ENCODE measurements around the gene EYS. TPM values are rescaled to one million over a fixed set of nuclear protein-coding genes. Genes with fewer than 3 reads are reported as not detected.
"Not testable (repeated sequence)": the region's sequence is repeated elsewhere in the genome, so short reads cannot be mapped to it uniquely, and the experiment has no call there.

The EYS gene
- total RNA-seq, 1 experiment from 2014 or later: not detected

GRCh38 chr6:65452333-65452732 is 254.7 kb downstream of the EYS start:
- no peak for DNase-seq (ENCODE audit: low read depth)

GRCh38 chr6:65450451-65450850 is 256.6 kb downstream of the EYS start:
- DNase-seq (ENCODE audit: low read depth): no peak

- no peak for DNase-seq (ENCODE audit: low read depth)
These were observed 257.1 kb downstream of the EYS start for GRCh38 chr6:65449926-65450325.

GRCh38 chr6:65448866-65449265 is 258.2 kb downstream of the EYS start:
- DNase-seq (ENCODE audit: low read depth): no peak

GRCh38 chr6:65436281-65436680 is 270.7 kb downstream of the EYS start:
- DNase-seq (ENCODE audit: low read depth): no peak

GRCh38 chr6:65416621-65417020 is 290.4 kb downstream of the EYS start:
- DNase-seq (ENCODE audit: low read depth): no peak

- no peak for DNase-seq (ENCODE audit: low read depth)
These were observed 296.7 kb downstream of the EYS start for GRCh38 chr6:65410309-65410708.

GRCh38 chr6:65402564-65402963 is 304.5 kb downstream of the EYS start:
- no peak for DNase-seq (ENCODE audit: low read depth)

- DNase-seq (ENCODE audit: low read depth): no peak
These were observed 307.5 kb downstream of the EYS start for GRCh38 chr6:65399355-65400084.

- no peak for DNase-seq (ENCODE audit: low read depth)
These were observed 308.2 kb downstream of the EYS start for GRCh38 chr6:65398851-65399250.

GRCh38 chr6:65350530-65350929 is 356.5 kb downstream of the EYS start:
- no peak for DNase-seq (ENCODE audit: low read depth)

- DNase-seq (ENCODE audit: low read depth): not testable (repeated sequence)
These were observed 404.4 kb downstream of the EYS start for GRCh38 chr6:65302655-65303054.

GRCh38 chr6:65299236-65299635 is 407.8 kb downstream of the EYS start:
- DNase-seq (ENCODE audit: low read depth): no peak

GRCh38 chr6:65295812-65296211 is 411.2 kb downstream of the EYS start:
- DNase-seq (ENCODE audit: low read depth): no peak

- DNase-seq (ENCODE audit: low read depth): no peak
These were observed 417.5 kb downstream of the EYS start for GRCh38 chr6:65289491-65289890.

- DNase-seq (ENCODE audit: low read depth): no peak
These were observed 421.8 kb downstream of the EYS start for GRCh38 chr6:65285275-65285674.

GRCh38 chr6:65280060-65280459 is 427.0 kb downstream of the EYS start:
- no peak for DNase-seq (ENCODE audit: low read depth)

- DNase-seq (ENCODE audit: low read depth): no peak
These were observed 444.8 kb downstream of the EYS start for GRCh38 chr6:65262241-65262640.

GRCh38 chr6:65259982-65260381 is 447.0 kb downstream of the EYS start:
- no peak for DNase-seq (ENCODE audit: low read depth)

- no peak for DNase-seq (ENCODE audit: low read depth)
These were observed 448.0 kb downstream of the EYS start for GRCh38 chr6:65259059-65259458.

GRCh38 chr6:65253041-65253440 is 454.0 kb downstream of the EYS start:
- DNase-seq (ENCODE audit: low read depth): no peak

- no peak for DNase-seq (ENCODE audit: low read depth)
These were observed 458.9 kb downstream of the EYS start for GRCh38 chr6:65248101-65248610.

- DNase-seq (ENCODE audit: low read depth): no peak
These were observed 475.4 kb downstream of the EYS start for GRCh38 chr6:65231616-65232015.

GRCh38 chr6:65229825-65230224 is 477.2 kb downstream of the EYS start:
- DNase-seq (ENCODE audit: low read depth): no peak
